Brain microvascular endothelial cell (primary cell): ENCODE measurements around the gene CTXN2.

Source experiments
- DNase-seq: peaks from one replicate; pipeline ENCODE4 v3.0.0-alpha.2; 2020
- H3K27ac ChIP-seq: fragments of 250-450 bp; sonication (Bioruptor Pico); 2 replicates; pipeline ENCODE4 v1.5.1; 2020; ENCODE audit warnings: mild to moderate bottlenecking, moderate library complexity
- H3K27me3 ChIP-seq: fragments of 250-450 bp; sonication (Bioruptor Pico); replicated peaks from 2 replicates; pipeline ENCODE4 v1.5.1; 2020; ENCODE audit warnings: mild to moderate bottlenecking
- H3K36me3 ChIP-seq: fragments of 250-450 bp; sonication (Bioruptor Pico); replicated peaks from 2 replicates; pipeline ENCODE4 v1.5.1; 2020; ENCODE audit warnings: mild to moderate bottlenecking
- H3K4me3 ChIP-seq: 2 replicates; pipeline ENCODE4 v1.5.1; 2011; ENCODE audit warnings: low read depth, mild to moderate bottlenecking, control low read depth, low read length, moderate library complexity
- in situ Hi-C: cut with HindIII; loops from 2 replicates; pipeline ENCODE4 v1.10.0; 2017; ENCODE audit warnings: low sequenced_read_pairs, low pct_ligation_motif_present
- TF ChIP-seq, protein P1 (sequence below): IDR thresholded peaks from 2 replicates; pipeline ENCODE4 v1.5.1; 2011; ENCODE audit warnings: low read depth, mild to moderate bottlenecking, moderate library complexity, low read length, control low read depth, inconsistent platforms; ENCODE audit errors: missing control alignments

CTXN2 gene

GRCh38 chr15:48191574-48192225 lies at the start of gene CTXN2:
Gene CTXN2, plus strand, starts transcription at chr15:48191665. Its CDS starts 9,636 bp downstream, at chr15:48201301.
- no peak within 1 kb of the TSS for H3K27ac ChIP-seq
- TF ChIP-seq, protein P1, sequence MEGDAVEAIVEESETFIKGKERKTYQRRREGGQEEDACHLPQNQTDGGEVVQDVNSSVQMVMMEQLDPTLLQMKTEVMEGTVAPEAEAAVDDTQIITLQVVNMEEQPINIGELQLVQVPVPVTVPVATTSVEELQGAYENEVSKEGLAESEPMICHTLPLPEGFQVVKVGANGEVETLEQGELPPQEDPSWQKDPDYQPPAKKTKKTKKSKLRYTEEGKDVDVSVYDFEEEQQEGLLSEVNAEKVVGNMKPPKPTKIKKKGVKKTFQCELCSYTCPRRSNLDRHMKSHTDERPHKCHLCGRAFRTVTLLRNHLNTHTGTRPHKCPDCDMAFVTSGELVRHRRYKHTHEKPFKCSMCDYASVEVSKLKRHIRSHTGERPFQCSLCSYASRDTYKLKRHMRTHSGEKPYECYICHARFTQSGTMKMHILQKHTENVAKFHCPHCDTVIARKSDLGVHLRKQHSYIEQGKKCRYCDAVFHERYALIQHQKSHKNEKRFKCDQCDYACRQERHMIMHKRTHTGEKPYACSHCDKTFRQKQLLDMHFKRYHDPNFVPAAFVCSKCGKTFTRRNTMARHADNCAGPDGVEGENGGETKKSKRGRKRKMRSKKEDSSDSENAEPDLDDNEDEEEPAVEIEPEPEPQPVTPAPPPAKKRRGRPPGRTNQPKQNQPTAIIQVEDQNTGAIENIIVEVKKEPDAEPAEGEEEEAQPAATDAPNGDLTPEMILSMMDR = no peak
- peak within 1 kb of the TSS; percentile 27 for H3K4me3 ChIP-seq
- in situ Hi-C loops = no loop called here
- DNase-seq = no peak
- H3K36me3 ChIP-seq = no peaks in the 10 kb centered on the region
- no peaks in the 10 kb centered on the region for H3K27me3 ChIP-seq

DNA sequence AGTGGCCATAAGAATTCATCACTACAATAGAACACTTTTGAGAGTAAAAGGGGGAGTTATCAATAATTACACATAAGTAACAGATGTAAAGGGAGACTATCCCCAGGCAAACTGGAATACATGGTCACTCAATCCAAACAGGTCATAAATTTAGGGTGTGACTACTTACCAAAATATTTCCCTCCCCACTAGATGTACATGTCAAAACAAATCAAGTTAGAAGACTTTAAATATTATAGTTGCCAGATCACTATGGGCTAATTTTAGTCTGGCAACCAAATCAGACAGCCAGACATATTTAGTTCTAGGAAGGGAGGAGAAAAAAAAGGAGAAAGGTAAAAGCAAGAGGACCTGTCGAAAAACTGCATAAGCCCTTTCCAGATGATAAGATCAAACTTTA lies 47.6 kb upstream of the CTXN2 start:
- Histone ChIP-seq H3K36me3 (no peaks in the 10 kb centered on the region), H3K27me3 (no peaks in the 10 kb centered on the region), H3K4me3 (no peak overlapping the region), H3K27ac (peak overlapping the region; percentile 6)
- TF ChIP-seq, protein P1 = no peak
- in situ Hi-C loops = no loop called here
- no peak for DNase-seq

DNA sequence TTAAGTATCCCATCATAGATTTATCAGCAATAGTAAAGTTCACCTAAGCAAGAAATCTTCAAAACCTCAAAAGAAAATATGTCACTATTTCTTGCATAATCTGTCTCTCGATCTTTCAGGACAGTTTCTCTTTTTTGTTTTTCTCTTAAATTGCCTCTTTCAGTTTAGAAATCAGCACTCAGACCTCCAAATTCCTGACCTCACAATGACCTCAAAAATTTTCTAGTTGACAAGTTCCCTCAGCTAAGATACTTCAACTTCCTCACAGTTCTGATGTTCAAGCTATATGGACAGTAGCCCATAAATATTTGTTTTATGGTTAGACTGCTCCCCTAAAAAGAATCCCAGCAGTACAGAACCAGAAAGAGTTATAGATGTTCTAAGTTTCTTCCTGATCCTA lies 46.6 kb upstream of the CTXN2 start:
- Histone ChIP-seq H3K27ac (peak overlapping the region; percentile 6), H3K27me3 (no peaks in the 10 kb centered on the region), H3K4me3 (no peak overlapping the region), H3K36me3 (no peaks in the 10 kb centered on the region)
- TF ChIP-seq, protein P1 = no peak
- peak; percentile 20 for DNase-seq
- in situ Hi-C loops = no loop called here

DNA sequence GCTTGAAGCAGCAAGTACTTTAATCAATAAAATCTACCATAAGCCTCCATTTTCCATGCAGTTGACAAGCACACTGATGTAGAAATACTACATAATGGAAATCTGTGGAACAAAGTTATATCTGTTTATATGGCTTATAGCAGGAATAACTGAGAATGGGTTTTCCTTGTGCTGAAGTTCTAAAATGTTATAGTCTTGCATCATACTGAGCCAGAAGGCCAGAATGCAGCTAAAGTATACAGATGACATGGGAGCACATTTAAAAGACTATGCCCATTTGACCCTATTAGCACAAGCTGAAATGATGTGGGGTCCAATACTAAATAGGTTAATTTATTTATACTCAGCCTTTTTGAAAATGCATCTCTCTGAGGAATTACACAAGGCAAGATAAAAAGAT lies 45.5 kb upstream of the CTXN2 start:
- TF ChIP-seq, protein P1 = no peak
- peak overlapping the region; percentile 6 for H3K27ac ChIP-seq
- in situ Hi-C loops = no loop called here

DNA sequence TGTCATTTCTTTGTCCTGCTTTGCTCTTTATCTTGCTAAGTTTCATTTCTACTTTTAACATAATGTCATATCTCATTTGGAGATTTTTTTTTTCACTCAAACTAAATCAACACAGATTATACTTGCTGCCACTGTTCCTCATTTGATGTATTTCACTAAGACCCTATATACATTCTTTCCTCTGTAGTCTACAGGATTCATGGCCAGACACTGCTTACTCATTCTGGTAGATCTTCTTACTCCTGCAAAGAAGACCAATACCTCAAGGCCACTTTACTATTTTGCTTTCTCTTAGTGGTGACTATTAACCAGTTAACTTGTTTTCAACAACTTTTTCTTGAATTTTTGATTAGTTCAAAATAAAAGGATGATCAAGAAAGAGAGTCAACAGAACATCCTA lies 44.1 kb upstream of the CTXN2 start:
- TF ChIP-seq, protein P1 = no peak
- no peak for DNase-seq
- H3K27me3 ChIP-seq = no peaks in the 10 kb centered on the region
- H3K36me3 ChIP-seq = no peaks in the 10 kb centered on the region
- in situ Hi-C loops = no loop called here
- H3K4me3 ChIP-seq = no peak overlapping the region
- H3K27ac ChIP-seq = no peak overlapping the region

More for the DNA sequence above, 45.5 kb upstream of the CTXN2 start:
- H3K36me3 ChIP-seq = no peaks in the 10 kb centered on the region
- no peak overlapping the region for H3K4me3 ChIP-seq
- DNase-seq = no peak
- H3K27me3 ChIP-seq = no peaks in the 10 kb centered on the region

DNA sequence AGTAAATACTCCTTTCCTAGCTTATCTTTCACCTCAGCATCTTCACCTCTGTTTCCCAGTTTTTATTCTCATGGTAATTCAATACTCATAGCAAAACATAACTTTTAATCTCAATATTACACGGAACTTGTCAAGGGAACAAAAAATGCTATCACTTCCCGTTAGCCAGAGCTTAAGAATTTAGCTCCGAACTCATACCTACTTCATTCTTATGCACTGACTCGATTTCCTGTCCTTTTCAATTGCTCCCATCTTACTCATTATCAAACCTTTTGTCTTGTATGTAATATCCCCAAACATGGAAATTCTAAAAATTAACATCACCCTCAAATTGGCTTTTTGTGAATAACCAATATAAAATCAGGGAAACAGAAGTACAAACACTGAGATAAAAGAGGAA lies 41.6 kb upstream of the CTXN2 start:
- H3K27me3 ChIP-seq = no peaks in the 10 kb centered on the region
- no peak overlapping the region for H3K4me3 ChIP-seq
- TF ChIP-seq, protein P1 = no peak
- in situ Hi-C loops = no loop called here
- peak; percentile 67 for DNase-seq
- H3K36me3 ChIP-seq = no peaks in the 10 kb centered on the region
- H3K27ac ChIP-seq = peak overlapping the region; percentile 73
